HEK293 (cell line): ENCODE results near the gene C16orf78.

Experiments used
- ZBTB17 ChIP-seq: fragments of 450-650 bp; formaldehyde crosslinking; IDR thresholded peaks from 2 replicates; pipeline ENCODE4 v1.5.1; 2016; ENCODE audit warnings: missing biosample characterization, missing genetic modification characterization
- ZNF274 ChIP-seq, 2 experiments: fragments of 200-500 bp in 1 of 2; fragments of 450-650 bp in 1 of 2; sonication (Bioruptor generic) in 1 of 2; formaldehyde crosslinking in 1 of 2; IDR thresholded peaks; 2 replicates each; pipeline versions ENCODE4 v1.5.1 to v1.6.1; 2014 to 2016; ENCODE audit warnings: borderline replicate concordance in 1 of 2, inconsistent platforms in 1 of 2, low read length in 1 of 2, missing biosample characterization in 1 of 2, missing genetic modification characterization in 1 of 2
- ZNF776 ChIP-seq: fragments of 450-650 bp; formaldehyde crosslinking; IDR thresholded peaks from 2 replicates; pipeline ENCODE4 v1.5.0; 2017; ENCODE audit warnings: missing biosample characterization, missing genetic modification characterization, borderline replicate concordance
- TF ChIP-seq, protein P1 (sequence below): fragments of 450-650 bp; formaldehyde crosslinking; IDR thresholded peaks from 2 replicates; pipeline ENCODE4 v1.5.1; 2016; ENCODE audit warnings: missing biosample characterization, missing genetic modification characterization
- TF ChIP-seq, protein P2 (sequence below): fragments of 450-650 bp; formaldehyde crosslinking; IDR thresholded peaks from 2 replicates; pipeline ENCODE4 v1.5.1; 2016; ENCODE audit warnings: missing biosample characterization, missing genetic modification characterization, borderline replicate concordance

DNA sequence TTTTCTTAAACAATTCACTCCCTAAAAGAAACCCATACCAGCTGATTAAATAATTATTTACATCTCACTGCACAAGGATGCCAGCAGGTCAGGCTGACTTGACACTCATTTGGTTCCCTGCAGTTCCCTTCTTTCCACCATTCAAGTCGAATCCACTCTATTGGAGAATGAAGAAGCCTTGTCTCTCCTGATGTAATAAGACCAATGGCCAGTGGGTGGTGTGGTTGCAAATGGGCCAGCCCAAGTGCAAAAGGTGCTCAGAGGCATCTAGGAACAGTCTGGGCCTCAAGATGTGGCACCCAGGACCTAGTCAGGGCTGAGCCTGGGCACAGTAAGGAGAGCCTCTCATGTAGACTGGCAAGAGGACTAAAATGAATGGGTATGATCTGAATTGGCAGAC lies 9.3 kb downstream of the C16orf78 start:
- no peak for TF ChIP-seq ZBTB17
- TF ChIP-seq, protein P1, sequence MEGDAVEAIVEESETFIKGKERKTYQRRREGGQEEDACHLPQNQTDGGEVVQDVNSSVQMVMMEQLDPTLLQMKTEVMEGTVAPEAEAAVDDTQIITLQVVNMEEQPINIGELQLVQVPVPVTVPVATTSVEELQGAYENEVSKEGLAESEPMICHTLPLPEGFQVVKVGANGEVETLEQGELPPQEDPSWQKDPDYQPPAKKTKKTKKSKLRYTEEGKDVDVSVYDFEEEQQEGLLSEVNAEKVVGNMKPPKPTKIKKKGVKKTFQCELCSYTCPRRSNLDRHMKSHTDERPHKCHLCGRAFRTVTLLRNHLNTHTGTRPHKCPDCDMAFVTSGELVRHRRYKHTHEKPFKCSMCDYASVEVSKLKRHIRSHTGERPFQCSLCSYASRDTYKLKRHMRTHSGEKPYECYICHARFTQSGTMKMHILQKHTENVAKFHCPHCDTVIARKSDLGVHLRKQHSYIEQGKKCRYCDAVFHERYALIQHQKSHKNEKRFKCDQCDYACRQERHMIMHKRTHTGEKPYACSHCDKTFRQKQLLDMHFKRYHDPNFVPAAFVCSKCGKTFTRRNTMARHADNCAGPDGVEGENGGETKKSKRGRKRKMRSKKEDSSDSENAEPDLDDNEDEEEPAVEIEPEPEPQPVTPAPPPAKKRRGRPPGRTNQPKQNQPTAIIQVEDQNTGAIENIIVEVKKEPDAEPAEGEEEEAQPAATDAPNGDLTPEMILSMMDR (tag by site-specific recombination) = no peak
- TF ChIP-seq, protein P2, sequence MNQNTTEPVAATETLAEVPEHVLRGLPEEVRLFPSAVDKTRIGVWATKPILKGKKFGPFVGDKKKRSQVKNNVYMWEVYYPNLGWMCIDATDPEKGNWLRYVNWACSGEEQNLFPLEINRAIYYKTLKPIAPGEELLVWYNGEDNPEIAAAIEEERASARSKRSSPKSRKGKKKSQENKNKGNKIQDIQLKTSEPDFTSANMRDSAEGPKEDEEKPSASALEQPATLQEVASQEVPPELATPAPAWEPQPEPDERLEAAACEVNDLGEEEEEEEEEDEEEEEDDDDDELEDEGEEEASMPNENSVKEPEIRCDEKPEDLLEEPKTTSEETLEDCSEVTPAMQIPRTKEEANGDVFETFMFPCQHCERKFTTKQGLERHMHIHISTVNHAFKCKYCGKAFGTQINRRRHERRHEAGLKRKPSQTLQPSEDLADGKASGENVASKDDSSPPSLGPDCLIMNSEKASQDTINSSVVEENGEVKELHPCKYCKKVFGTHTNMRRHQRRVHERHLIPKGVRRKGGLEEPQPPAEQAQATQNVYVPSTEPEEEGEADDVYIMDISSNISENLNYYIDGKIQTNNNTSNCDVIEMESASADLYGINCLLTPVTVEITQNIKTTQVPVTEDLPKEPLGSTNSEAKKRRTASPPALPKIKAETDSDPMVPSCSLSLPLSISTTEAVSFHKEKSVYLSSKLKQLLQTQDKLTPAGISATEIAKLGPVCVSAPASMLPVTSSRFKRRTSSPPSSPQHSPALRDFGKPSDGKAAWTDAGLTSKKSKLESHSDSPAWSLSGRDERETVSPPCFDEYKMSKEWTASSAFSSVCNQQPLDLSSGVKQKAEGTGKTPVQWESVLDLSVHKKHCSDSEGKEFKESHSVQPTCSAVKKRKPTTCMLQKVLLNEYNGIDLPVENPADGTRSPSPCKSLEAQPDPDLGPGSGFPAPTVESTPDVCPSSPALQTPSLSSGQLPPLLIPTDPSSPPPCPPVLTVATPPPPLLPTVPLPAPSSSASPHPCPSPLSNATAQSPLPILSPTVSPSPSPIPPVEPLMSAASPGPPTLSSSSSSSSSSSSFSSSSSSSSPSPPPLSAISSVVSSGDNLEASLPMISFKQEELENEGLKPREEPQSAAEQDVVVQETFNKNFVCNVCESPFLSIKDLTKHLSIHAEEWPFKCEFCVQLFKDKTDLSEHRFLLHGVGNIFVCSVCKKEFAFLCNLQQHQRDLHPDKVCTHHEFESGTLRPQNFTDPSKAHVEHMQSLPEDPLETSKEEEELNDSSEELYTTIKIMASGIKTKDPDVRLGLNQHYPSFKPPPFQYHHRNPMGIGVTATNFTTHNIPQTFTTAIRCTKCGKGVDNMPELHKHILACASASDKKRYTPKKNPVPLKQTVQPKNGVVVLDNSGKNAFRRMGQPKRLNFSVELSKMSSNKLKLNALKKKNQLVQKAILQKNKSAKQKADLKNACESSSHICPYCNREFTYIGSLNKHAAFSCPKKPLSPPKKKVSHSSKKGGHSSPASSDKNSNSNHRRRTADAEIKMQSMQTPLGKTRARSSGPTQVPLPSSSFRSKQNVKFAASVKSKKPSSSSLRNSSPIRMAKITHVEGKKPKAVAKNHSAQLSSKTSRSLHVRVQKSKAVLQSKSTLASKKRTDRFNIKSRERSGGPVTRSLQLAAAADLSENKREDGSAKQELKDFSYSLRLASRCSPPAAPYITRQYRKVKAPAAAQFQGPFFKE (tag by site-specific recombination) = no peak
- no peak for TF ChIP-seq ZNF274 (IDR thresholded peaks at IDR 0.05; ENCODE audit: low read length)
- no peak for TF ChIP-seq ZNF274 (tag by site-specific recombination; IDR thresholded peaks at IDR 0.05; ENCODE audit: borderline replicate concordance)
- TF ChIP-seq ZNF776 = no peak
